Kidney epithelial cell (primary cell): ENCODE data around the gene TECTB. TPM values are rescaled to one million over a fixed set of nuclear protein-coding genes. Genes with fewer than 3 reads are reported as not detected.

Experiments
- DNase-seq: peaks from one replicate; pipeline ENCODE4 v3.0.0-alpha.2; 2010; ENCODE audit warnings: low read depth
- H3K27me3 ChIP-seq: 2 replicates; pipeline ENCODE4 v1.6.0; 2011; ENCODE audit warnings: low read length; ENCODE audit not compliant: control insufficient read depth, insufficient read depth
- H3K36me3 ChIP-seq: 2 replicates; pipeline ENCODE4 v1.5.1; 2011; ENCODE audit warnings: low read length; ENCODE audit not compliant: control insufficient read depth, insufficient read depth
- H3K4me3 ChIP-seq: 2 replicates; pipeline ENCODE4 v1.5.1; 2011; ENCODE audit warnings: low read depth, mild to moderate bottlenecking, control low read depth, low read length
- CTCF ChIP-seq: IDR thresholded peaks from 2 replicates; pipeline ENCODE4 v1.5.1; 2011; ENCODE audit warnings: mild to moderate bottlenecking, moderate library complexity, low read length, control low read depth, inconsistent platforms; ENCODE audit not compliant: insufficient read depth, poor library complexity, severe bottlenecking
- total RNA-seq: library from RNA; depleted of rRNA; stranded (reverse); fragments of >200 nt; gene quantifications from 2 replicates; pipeline ENCODE4 v1.2.3, GENCODE V29; 2015

TECTB gene
- total RNA-seq, 1 donor from 2014 or later = not detected

GRCh38 chr10:112344261-112344660 is 61.1 kb downstream of the TECTB start:
- TF ChIP-seq CTCF = no peak
- no peak for DNase-seq
- Histone ChIP-seq H3K36me3 (no peaks in the 10 kb centered on the region), H3K27me3 (no peaks in the 10 kb centered on the region), H3K4me3 (no peak overlapping the region)

- no peaks in the 10 kb centered on the region for H3K36me3 ChIP-seq
- no peak for DNase-seq
- TF ChIP-seq CTCF = no peak
Measured at GRCh38 chr10:112345202-112345601, 62.0 kb downstream of the TECTB start.

GRCh38 chr10:112345743-112346142 is 62.5 kb downstream of the TECTB start:
- TF ChIP-seq CTCF = no peak
- Histone ChIP-seq H3K36me3 (no peaks in the 10 kb centered on the region), H3K4me3 (no peak overlapping the region), H3K27me3 (no peaks in the 10 kb centered on the region)
- DNase-seq = no peak

More at GRCh38 chr10:112345202-112345601, 62.0 kb downstream of the TECTB start:
- Histone ChIP-seq H3K27me3 (no peaks in the 10 kb centered on the region), H3K4me3 (no peak overlapping the region)

- no peak for DNase-seq
- no peaks in the 10 kb centered on the region for H3K36me3 ChIP-seq
- no peak for TF ChIP-seq CTCF
- H3K27me3 ChIP-seq = no peaks in the 10 kb centered on the region
- no peak overlapping the region for H3K4me3 ChIP-seq
Measured at GRCh38 chr10:112346774-112347173, 63.6 kb downstream of the TECTB start.

- no peak for DNase-seq
- no peaks in the 10 kb centered on the region for H3K36me3 ChIP-seq
- TF ChIP-seq CTCF = no peak
- H3K4me3 ChIP-seq = no peak overlapping the region
- no peaks in the 10 kb centered on the region for H3K27me3 ChIP-seq
Measured at GRCh38 chr10:112347709-112348671, 64.8 kb downstream of the TECTB start.
